H1 (cell line): Measurements from ENCODE around the gene ASF1A. TPM values are rescaled to one million over a fixed set of nuclear protein-coding genes. Genes with fewer than 3 reads are reported as not detected.

Source experiments
- CTCF ChIA-PET: fragments of 300-600 bp; sonication (Branson Sonifier 250); formaldehyde crosslinking; loops from one replicate; lab custom pipeline; 2021; ENCODE audit not compliant: partially characterized antibody; lab: Charles Lee
- POLR2A ChIA-PET: fragments of 300-600 bp; sonication (Branson Sonifier 250); formaldehyde crosslinking; loops from one replicate; lab custom pipeline; 2021; ENCODE audit warnings: inconsistent platforms; ENCODE audit not compliant: partially characterized antibody; lab: Charles Lee
- DNase-seq, 2 experiments: peaks; one replicate each; pipeline versions ENCODE4 v3.0.0 to v3.0.0-alpha.2; 2010 to 2022; ENCODE audit warnings: low spot score in 2 of 2, low read depth in 1 of 2, mixed read lengths in 1 of 2
- FAIRE-seq: peaks from 2 replicates; lab custom pipeline; 2011; peaks lifted over from hg19 to GRCh38; lab: Jason Lieb, UNC
- H2AFZ ChIP-seq: 2 replicates; pipeline ENCODE4 v1.8.1; 2012; ENCODE audit warnings: low read length, inconsistent platforms
- H2AK5ac ChIP-seq: 2 replicates; pipeline ENCODE4 v1.6.1; 2013; ENCODE audit warnings: low read depth, low read length
- H2BK120ac ChIP-seq: replicated peaks from 2 replicates; pipeline ENCODE3; 2013; ENCODE audit warnings: low read depth, low read length, inconsistent platforms
- H2BK12ac ChIP-seq: 2 replicates; pipeline ENCODE4 v1.6.1; 2013; ENCODE audit warnings: low read depth, low read length
- H2BK15ac ChIP-seq: 2 replicates; pipeline ENCODE4 v1.6.1; 2013; ENCODE audit warnings: low read length
- H2BK20ac ChIP-seq: 2 replicates; pipeline ENCODE4 v1.6.1; 2013; ENCODE audit warnings: low read length
- H2BK5ac ChIP-seq: 2 replicates; pipeline ENCODE4 v1.6.1; 2013; ENCODE audit warnings: low read depth, low read length
- H3K14ac ChIP-seq: 2 replicates; pipeline ENCODE4 v1.6.1; 2013; ENCODE audit warnings: inconsistent platforms; ENCODE audit not compliant: insufficient read length
- H3K18ac ChIP-seq: 2 replicates; pipeline ENCODE4 v1.6.1; 2013; ENCODE audit warnings: low read length; ENCODE audit errors: extremely low read depth
- H3K23ac ChIP-seq: 2 replicates; pipeline ENCODE4 v1.6.1; 2013; ENCODE audit warnings: inconsistent platforms; ENCODE audit not compliant: insufficient read length
- H3K23me2 ChIP-seq: 2 replicates; pipeline ENCODE4 v1.6.1; 2013; ENCODE audit warnings: low read depth, low read length
- H3K27ac ChIP-seq: 2 replicates; pipeline ENCODE4 v1.6.1; 2011; ENCODE audit warnings: low read depth, low read length, inconsistent platforms
- H3K27me3 ChIP-seq, 4 experiments: replicated peaks in 1 of 4; 1 replicate in 1 of 4; 2 replicates in 3 of 4; pipeline versions ENCODE4 v1.6.1 to v1.8.1; 2011 to 2013; ENCODE audit warnings: low read length in 3 of 4, mild to moderate bottlenecking in 3 of 4, inconsistent platforms in 2 of 4, mixed read lengths in 2 of 4, moderate library complexity in 1 of 4; ENCODE audit not compliant: control insufficient read depth in 3 of 4, insufficient read depth in 3 of 4; ENCODE audit errors: extremely low read depth in 1 of 4
- H3K36me3 ChIP-seq, 4 experiments: 2 replicates each; pipeline versions ENCODE4 v1.6.1 to v1.8.1; 2011 to 2013; ENCODE audit warnings: mild to moderate bottlenecking in 4 of 4, low read length in 3 of 4, moderate library complexity in 2 of 4, control low read depth in 1 of 4, inconsistent platforms in 1 of 4; ENCODE audit not compliant: insufficient read depth in 4 of 4, control insufficient read depth in 2 of 4
- H3K4ac ChIP-seq: replicated peaks from 2 replicates; pipeline ENCODE3; 2013; ENCODE audit warnings: low read length, low read depth, mixed read lengths, inconsistent platforms; ENCODE audit not compliant: insufficient read length
- H3K4me1 ChIP-seq, 4 experiments: replicated peaks in 1 of 4; 1 replicate in 1 of 4; 2 replicates in 3 of 4; pipeline versions ENCODE4 v1.6.1 to v1.8.1; 2011 to 2013; ENCODE audit warnings: low read length in 3 of 4, inconsistent platforms in 2 of 4, mixed read lengths in 1 of 4; ENCODE audit not compliant: insufficient read depth in 4 of 4, control insufficient read depth in 3 of 4
- H3K4me2 ChIP-seq, 2 experiments: 2 replicates each; pipeline versions ENCODE4 v1.6.1 to v1.8.1; 2011 to 2013; ENCODE audit warnings: low read depth in 2 of 2, low read length in 2 of 2, control low read depth in 1 of 2, inconsistent platforms in 1 of 2, mild to moderate bottlenecking in 1 of 2; ENCODE audit not compliant: insufficient read depth in 1 of 2
- H3K4me3 ChIP-seq, 4 experiments: fragments of 200-600, 300-600 bp in 1 of 4; sonication (generic), shearing (Covaris generic), sonication (Bioruptor Twin) in 1 of 4; 2 replicates each; pipeline versions ENCODE4 v1.5.1 to v1.8.1; 2011 to 2016; ENCODE audit warnings: low read length in 4 of 4, low read depth in 3 of 4, control low read depth in 2 of 4, inconsistent platforms in 2 of 4, mild to moderate bottlenecking in 2 of 4, mixed read lengths in 1 of 4, moderate library complexity in 1 of 4; ENCODE audit not compliant: insufficient read depth in 2 of 4; ENCODE audit errors: extremely low read depth in 1 of 4
- H3K56ac ChIP-seq: replicated peaks from 2 replicates; pipeline ENCODE3; 2013; ENCODE audit warnings: low read depth, mild to moderate bottlenecking, mixed read lengths, low read length, inconsistent platforms; ENCODE audit not compliant: insufficient read length
- H3K79me1 ChIP-seq: 2 replicates; pipeline ENCODE4 v1.6.1; 2013; ENCODE audit warnings: low read depth, low read length, control low read depth
- H3K79me2 ChIP-seq, 2 experiments: 2 replicates each; pipeline versions ENCODE4 v1.6.1 to v1.8.1; 2012 to 2013; ENCODE audit warnings: low read length in 2 of 2, mild to moderate bottlenecking in 2 of 2, inconsistent platforms in 1 of 2; ENCODE audit not compliant: insufficient read depth in 2 of 2, control insufficient read depth in 1 of 2
- H3K9ac ChIP-seq, 4 experiments: replicated peaks in 1 of 4; 1 replicate in 1 of 4; 2 replicates in 3 of 4; pipeline versions ENCODE4 v1.6.1 to v1.8.1; 2011 to 2013; ENCODE audit warnings: low read depth in 3 of 4, low read length in 3 of 4, control low read depth in 2 of 4, mild to moderate bottlenecking in 2 of 4, moderate library complexity in 2 of 4, inconsistent platforms in 1 of 4; ENCODE audit errors: extremely low read depth in 1 of 4
- H3K9me3 ChIP-seq, 2 experiments: 2 replicates each; pipeline versions ENCODE4 v1.6.1 to v1.8.1; 2012 to 2013; ENCODE audit warnings: mild to moderate bottlenecking in 2 of 2, moderate library complexity in 2 of 2, control low read depth in 1 of 2, inconsistent platforms in 1 of 2, low read depth in 1 of 2, low read length in 1 of 2, mixed read lengths in 1 of 2; ENCODE audit not compliant: insufficient read depth in 2 of 2
- H4K20me1 ChIP-seq, 2 experiments: replicated peaks in 1 of 2; 2 replicates each; pipeline versions ENCODE3 to v1.8.1; 2011 to 2013; ENCODE audit warnings: inconsistent platforms in 2 of 2, low read length in 2 of 2, mild to moderate bottlenecking in 1 of 2; ENCODE audit not compliant: insufficient read depth in 2 of 2, control insufficient read depth in 1 of 2
- H4K5ac ChIP-seq: 2 replicates; pipeline ENCODE4 v1.6.1; 2013; ENCODE audit warnings: low read length, low read depth, mixed read lengths, inconsistent platforms; ENCODE audit not compliant: insufficient read length
- H4K8ac ChIP-seq: 2 replicates; pipeline ENCODE4 v1.8.0; 2013; ENCODE audit warnings: mild to moderate bottlenecking, moderate library complexity, low read length, inconsistent platforms; ENCODE audit not compliant: insufficient read depth; ENCODE audit errors: extremely low read depth
- H4K91ac ChIP-seq: replicated peaks from 2 replicates; pipeline ENCODE3; 2013; ENCODE audit warnings: low read length, mixed read lengths, inconsistent platforms; ENCODE audit not compliant: insufficient read length
- EZH2 ChIP-seq: fragments of 200-600 bp; sonication (generic); IDR thresholded peaks from 2 replicates; pipeline ENCODE4 v1.7.1; 2012; ENCODE audit warnings: low read depth, mild to moderate bottlenecking, moderate library complexity, low read length, inconsistent platforms; ENCODE audit not compliant: severe bottlenecking
- FOSL1 ChIP-seq: IDR thresholded peaks from 2 replicates; pipeline ENCODE4 v1.6.1; 2011; ENCODE audit warnings: mild to moderate bottlenecking, low read depth, low read length, moderate library complexity; ENCODE audit not compliant: insufficient read depth
- WGBS, 2 experiments: shearing (Covaris generic) in 1 of 2; methylation state at CpG; one replicate each; pipeline versions ENCODE4 v1.1.6 to v1.1.7; 2013 to 2015; ENCODE audit warnings: low lambda C conversion rate in 2 of 2, mixed read lengths in 2 of 2, inconsistent platforms in 1 of 2, low coverage in 1 of 2, missing lambda C conversion rate in 1 of 2; ENCODE audit not compliant: insufficient replicate concordance in 2 of 2, insufficient coverage in 1 of 2, insufficient read length in 1 of 2; ENCODE audit errors: extremely low coverage in 1 of 2, missing lambda C conversion rate in 1 of 2; 5-methylcytosine and 5-hydroxymethylcytosine counted together
- polyA plus RNA-seq, 7 experiments: library from polyadenylated mRNA; depleted of rRNA in 3 of 7; stranded (reverse) in 5 of 7; unstranded in 2 of 7; fragments of >200 nt in 5 of 7; fragments of 200-250 nt in 2 of 7; gene quantifications; 1 replicate in 5 of 7; 2 replicates in 1 of 7; 4 replicates in 1 of 7; pipeline versions ENCODE4 v1.2.1 to v1.2.3, GENCODE V29; 2011 to 2013; ENCODE audit warnings: missing spikeins in 2 of 7, mixed read lengths in 2 of 7
- total RNA-seq: library from RNA; stranded (reverse); fragmentation: NEBNext Ultra II Directional; extraction: Animal tissue kit (Norgen Biotek cat#: 25700); gene quantifications from 2 replicates; pipeline ENCODE4 v1.2.1, GENCODE V29; 2021

Gene ASF1A
- total and polyA plus RNA-seq, 2 of the 8 experiments (the other 6 are each of a cell fraction or from before 2014, with no cell fraction given): 11.4 to 50.2 TPM

DNA sequence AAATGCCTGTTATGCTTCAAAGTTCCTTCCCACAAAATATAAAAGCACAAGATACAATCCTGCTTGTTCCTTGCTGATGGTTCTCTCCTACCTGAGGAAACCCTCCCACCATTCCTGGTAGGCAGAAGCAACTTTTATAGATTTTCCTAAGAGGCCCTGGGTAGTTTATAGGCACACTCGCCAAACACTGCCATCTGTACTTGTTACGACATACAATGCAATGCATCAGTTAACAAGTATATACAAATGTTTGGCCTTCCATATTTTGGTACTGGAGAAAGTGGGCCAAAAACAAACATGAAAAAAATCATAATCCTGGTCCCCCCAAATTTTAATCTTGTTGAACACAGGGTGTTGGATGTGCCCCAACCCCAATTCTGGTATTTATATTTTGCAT is 24.4 kb downstream of the ASF1A start:
- Histone ChIP-seq H2BK120ac (no peak overlapping the region), H2BK20ac (no peak overlapping the region), H2BK15ac (no peak overlapping the region), H3K27ac (no peak overlapping the region), H3K18ac (no peak overlapping the region), H4K20me1 (peaks cover 0 to 5% of the 10 kb centered on the region in 2 experiments), H4K91ac (no peak overlapping the region), H2BK12ac (no peak overlapping the region), H3K56ac (no peak overlapping the region), H3K23ac (no peak overlapping the region), H3K9ac (no peak overlapping the region), H4K5ac (no peak overlapping the region), H2BK5ac (no peak overlapping the region), H2AK5ac (no peak overlapping the region), H3K36me3 (peaks cover 5 to 40% (median 34%) of the 10 kb centered on the region in 4 experiments; a peak in 7 of 8 replicates), H3K4me3 (no peak overlapping the region), H3K4me1 (no peaks in the 10 kb centered on the region), H3K4me2 (no peak overlapping the region), H3K23me2 (no peaks in the 10 kb centered on the region), H3K27me3 (no peaks in the 10 kb centered on the region), H3K79me1 (no peaks in the 10 kb centered on the region), H3K14ac (no peak overlapping the region), H3K79me2 (no peaks in the 10 kb centered on the region), H4K8ac (no peak overlapping the region), H3K9me3 (no peaks in the 10 kb centered on the region), H2AFZ (no peak overlapping the region), H3K4ac (no peak overlapping the region)
- DNase-seq: no peak
- ChIA-PET CTCF (no interaction called here), POLR2A (no interaction called here)
- 100% methylated on average over 2 of the region's 2 CpGs; no CpG with 5 or more reads in 1 of the 2 experiments for WGBS, 2 experiments
- FAIRE-seq: no peak
- TF ChIP-seq EZH2 (no peak), FOSL1 (no peak)
